Measurements from ENCODE around the gene AMTN.

AMTN gene

GRCh38 chr4:70559924-70560323, 41.6 kb downstream of the AMTN start:
- no peak for DNase-seq (ENCODE audit: low read depth)

GRCh38 chr4:70564033-70564432, 45.7 kb downstream of the AMTN start:
- DNase-seq (ENCODE audit: low read depth): no peak

- no peak for DNase-seq (ENCODE audit: low read depth)
These were observed 52.4 kb downstream of the AMTN start for GRCh38 chr4:70570796-70571195.

- DNase-seq (ENCODE audit: low read depth): no peak
These were observed 53.4 kb downstream of the AMTN start for GRCh38 chr4:70571772-70572171.

GRCh38 chr4:70575964-70576363, 57.6 kb downstream of the AMTN start:
- no peak for DNase-seq (ENCODE audit: low read depth)

- DNase-seq (ENCODE audit: low read depth): no peak
These were observed 59.0 kb downstream of the AMTN start for GRCh38 chr4:70577220-70577927.

- no peak for DNase-seq (ENCODE audit: low read depth)
These were observed 63.6 kb downstream of the AMTN start for GRCh38 chr4:70581980-70582379.
